ENCODE results near the gene GLRX2.

DNA sequence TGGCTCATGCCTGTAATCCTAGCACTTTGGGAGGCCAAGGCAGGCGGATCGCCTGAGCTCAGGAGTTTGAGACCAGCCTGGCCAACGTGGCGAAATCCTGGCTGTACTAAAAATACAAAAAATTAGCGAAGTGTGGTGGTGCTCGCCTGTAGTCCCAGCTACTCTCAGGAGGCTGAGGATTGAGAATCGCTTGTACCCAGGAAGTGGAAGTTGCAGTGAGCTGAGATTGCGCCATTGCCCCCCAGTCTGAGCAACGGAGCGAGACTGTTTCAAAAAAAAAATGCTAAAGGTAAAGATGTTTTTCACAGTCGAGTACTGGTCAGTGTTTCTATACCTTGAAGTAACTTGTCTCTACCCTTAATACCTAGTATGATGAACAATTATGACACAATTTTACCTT lies 11.1 kb downstream of the GLRX2 start:
- TF ChIP-seq, protein P1, sequence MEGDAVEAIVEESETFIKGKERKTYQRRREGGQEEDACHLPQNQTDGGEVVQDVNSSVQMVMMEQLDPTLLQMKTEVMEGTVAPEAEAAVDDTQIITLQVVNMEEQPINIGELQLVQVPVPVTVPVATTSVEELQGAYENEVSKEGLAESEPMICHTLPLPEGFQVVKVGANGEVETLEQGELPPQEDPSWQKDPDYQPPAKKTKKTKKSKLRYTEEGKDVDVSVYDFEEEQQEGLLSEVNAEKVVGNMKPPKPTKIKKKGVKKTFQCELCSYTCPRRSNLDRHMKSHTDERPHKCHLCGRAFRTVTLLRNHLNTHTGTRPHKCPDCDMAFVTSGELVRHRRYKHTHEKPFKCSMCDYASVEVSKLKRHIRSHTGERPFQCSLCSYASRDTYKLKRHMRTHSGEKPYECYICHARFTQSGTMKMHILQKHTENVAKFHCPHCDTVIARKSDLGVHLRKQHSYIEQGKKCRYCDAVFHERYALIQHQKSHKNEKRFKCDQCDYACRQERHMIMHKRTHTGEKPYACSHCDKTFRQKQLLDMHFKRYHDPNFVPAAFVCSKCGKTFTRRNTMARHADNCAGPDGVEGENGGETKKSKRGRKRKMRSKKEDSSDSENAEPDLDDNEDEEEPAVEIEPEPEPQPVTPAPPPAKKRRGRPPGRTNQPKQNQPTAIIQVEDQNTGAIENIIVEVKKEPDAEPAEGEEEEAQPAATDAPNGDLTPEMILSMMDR (IDR thresholded peaks at IDR 0.05), result no peak
- TF ChIP-seq POLR2AphosphoS5 (IDR thresholded peaks at IDR 0.05; ENCODE audit: low read depth, low read length), result no peak
- no peak for TF ChIP-seq TCF7L2 (IDR thresholded peaks at IDR 0.05; ENCODE audit: low read depth, low read length)
- TF ChIP-seq, protein P2, sequence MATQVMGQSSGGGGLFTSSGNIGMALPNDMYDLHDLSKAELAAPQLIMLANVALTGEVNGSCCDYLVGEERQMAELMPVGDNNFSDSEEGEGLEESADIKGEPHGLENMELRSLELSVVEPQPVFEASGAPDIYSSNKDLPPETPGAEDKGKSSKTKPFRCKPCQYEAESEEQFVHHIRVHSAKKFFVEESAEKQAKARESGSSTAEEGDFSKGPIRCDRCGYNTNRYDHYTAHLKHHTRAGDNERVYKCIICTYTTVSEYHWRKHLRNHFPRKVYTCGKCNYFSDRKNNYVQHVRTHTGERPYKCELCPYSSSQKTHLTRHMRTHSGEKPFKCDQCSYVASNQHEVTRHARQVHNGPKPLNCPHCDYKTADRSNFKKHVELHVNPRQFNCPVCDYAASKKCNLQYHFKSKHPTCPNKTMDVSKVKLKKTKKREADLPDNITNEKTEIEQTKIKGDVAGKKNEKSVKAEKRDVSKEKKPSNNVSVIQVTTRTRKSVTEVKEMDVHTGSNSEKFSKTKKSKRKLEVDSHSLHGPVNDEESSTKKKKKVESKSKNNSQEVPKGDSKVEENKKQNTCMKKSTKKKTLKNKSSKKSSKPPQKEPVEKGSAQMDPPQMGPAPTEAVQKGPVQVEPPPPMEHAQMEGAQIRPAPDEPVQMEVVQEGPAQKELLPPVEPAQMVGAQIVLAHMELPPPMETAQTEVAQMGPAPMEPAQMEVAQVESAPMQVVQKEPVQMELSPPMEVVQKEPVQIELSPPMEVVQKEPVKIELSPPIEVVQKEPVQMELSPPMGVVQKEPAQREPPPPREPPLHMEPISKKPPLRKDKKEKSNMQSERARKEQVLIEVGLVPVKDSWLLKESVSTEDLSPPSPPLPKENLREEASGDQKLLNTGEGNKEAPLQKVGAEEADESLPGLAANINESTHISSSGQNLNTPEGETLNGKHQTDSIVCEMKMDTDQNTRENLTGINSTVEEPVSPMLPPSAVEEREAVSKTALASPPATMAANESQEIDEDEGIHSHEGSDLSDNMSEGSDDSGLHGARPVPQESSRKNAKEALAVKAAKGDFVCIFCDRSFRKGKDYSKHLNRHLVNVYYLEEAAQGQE (IDR thresholded peaks at IDR 0.05; ENCODE audit: insufficient read depth in 1 of 2, low read depth in 2 of 2, low read length in 1 of 2), result no peak
- no peak for TF ChIP-seq SIN3A (IDR thresholded peaks at IDR 0.05; ENCODE audit: borderline replicate concordance, insufficient read depth, low read depth, low read length)
